Measurements from ENCODE around the gene COL23A1. TPM values are rescaled to one million over a fixed set of nuclear protein-coding genes. Genes with fewer than 3 reads are reported as not detected.

The COL23A1 gene
- total RNA-seq, 1 donor from 2014 or later: 2.9 TPM

- H3K9me3 Mint-ChIP-seq (ENCODE audit: unreplicated experiment): peaks cover 1% of the 10 kb centered on the region
- H3K27me3 Mint-ChIP-seq (ENCODE audit: unreplicated experiment): peaks cover 4% of the 10 kb centered on the region
Observed at GRCh38 chr5:178273665-178274541, 316.3 kb downstream of the COL23A1 start.

DNA sequence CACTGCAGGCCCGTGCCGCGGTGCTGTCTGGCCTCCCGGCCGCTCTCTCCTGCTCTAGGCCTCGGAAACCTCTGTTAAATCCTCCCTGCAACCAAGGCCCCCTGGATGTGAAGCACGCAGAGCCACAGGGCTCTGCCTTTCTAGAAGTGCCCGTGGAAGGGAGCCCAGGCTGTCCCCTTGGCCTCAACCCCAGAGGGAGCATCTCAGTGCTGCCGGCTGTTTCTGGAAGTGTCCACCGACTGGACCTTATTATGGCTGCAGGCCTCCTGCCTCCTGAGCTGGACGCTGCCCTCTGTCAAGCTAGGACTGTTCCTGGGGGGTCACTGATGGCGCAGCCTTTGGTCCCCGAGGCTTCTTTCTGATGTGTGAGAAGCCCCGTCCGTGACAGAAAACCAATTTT is 317.2 kb downstream of the COL23A1 start:
- H3K4me1 Mint-ChIP-seq (ENCODE audit: low read depth, unreplicated experiment): peaks cover 6% of the 10 kb centered on the region
- no peak overlapping the region for H3K4me3 Mint-ChIP-seq (ENCODE audit: unreplicated experiment)
- H3K36me3 Mint-ChIP-seq (ENCODE audit: unreplicated experiment): peaks cover 13% of the 10 kb centered on the region
- no peak overlapping the region for H3K27ac Mint-ChIP-seq (ENCODE audit: unreplicated experiment)
- H3K9me3 Mint-ChIP-seq (ENCODE audit: unreplicated experiment): no peaks in the 10 kb centered on the region
- H3K27me3 Mint-ChIP-seq (ENCODE audit: unreplicated experiment): peaks cover 4% of the 10 kb centered on the region
- TF ChIP-seq, protein P1, sequence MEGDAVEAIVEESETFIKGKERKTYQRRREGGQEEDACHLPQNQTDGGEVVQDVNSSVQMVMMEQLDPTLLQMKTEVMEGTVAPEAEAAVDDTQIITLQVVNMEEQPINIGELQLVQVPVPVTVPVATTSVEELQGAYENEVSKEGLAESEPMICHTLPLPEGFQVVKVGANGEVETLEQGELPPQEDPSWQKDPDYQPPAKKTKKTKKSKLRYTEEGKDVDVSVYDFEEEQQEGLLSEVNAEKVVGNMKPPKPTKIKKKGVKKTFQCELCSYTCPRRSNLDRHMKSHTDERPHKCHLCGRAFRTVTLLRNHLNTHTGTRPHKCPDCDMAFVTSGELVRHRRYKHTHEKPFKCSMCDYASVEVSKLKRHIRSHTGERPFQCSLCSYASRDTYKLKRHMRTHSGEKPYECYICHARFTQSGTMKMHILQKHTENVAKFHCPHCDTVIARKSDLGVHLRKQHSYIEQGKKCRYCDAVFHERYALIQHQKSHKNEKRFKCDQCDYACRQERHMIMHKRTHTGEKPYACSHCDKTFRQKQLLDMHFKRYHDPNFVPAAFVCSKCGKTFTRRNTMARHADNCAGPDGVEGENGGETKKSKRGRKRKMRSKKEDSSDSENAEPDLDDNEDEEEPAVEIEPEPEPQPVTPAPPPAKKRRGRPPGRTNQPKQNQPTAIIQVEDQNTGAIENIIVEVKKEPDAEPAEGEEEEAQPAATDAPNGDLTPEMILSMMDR (IDR thresholded peaks at IDR 0.05; ENCODE audit: partially characterized antibody, unreplicated experiment): no peak
- DNase-seq: no peak

More at GRCh38 chr5:178273665-178274541, 316.3 kb downstream of the COL23A1 start:
- Mint-ChIP-seq H3K27ac (ENCODE audit: unreplicated experiment) (no peak overlapping the region), H3K4me1 (ENCODE audit: low read depth, unreplicated experiment) (peaks cover 6% of the 10 kb centered on the region), H3K4me3 (ENCODE audit: unreplicated experiment) (no peak overlapping the region), H3K36me3 (ENCODE audit: unreplicated experiment) (peaks cover 13% of the 10 kb centered on the region)
- TF ChIP-seq, protein P1 (IDR thresholded peaks at IDR 0.05; ENCODE audit: partially characterized antibody, unreplicated experiment): no peak
- no peak for DNase-seq

DNA sequence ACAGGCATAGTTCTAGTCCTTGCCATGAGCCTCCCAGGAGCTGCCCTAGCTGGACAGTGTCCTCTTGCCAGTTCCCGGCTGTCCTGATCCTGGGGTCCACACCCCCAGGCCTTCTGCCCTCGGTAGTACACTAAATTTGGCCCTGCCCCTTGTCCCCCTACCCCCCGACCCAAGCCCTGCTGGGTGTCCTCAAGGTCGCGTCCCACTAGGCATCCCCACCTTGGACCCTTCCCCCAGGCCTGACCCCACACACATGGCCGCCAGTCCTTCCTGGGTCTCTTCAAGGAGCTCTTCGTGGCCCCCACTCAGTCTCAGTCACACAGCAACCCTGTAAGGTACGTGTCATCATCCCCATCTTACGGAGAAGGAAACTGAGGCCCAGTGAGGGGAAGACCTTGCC is 317.6 kb downstream of the COL23A1 start:
- H3K9me3 Mint-ChIP-seq (ENCODE audit: unreplicated experiment): no peaks in the 10 kb centered on the region
- H3K36me3 Mint-ChIP-seq (ENCODE audit: unreplicated experiment): peaks cover 13% of the 10 kb centered on the region
- peaks cover 4% of the 10 kb centered on the region for H3K27me3 Mint-ChIP-seq (ENCODE audit: unreplicated experiment)
- peaks cover 6% of the 10 kb centered on the region for H3K4me1 Mint-ChIP-seq (ENCODE audit: low read depth, unreplicated experiment)
- no peak for DNase-seq
- no peak overlapping the region for H3K4me3 Mint-ChIP-seq (ENCODE audit: unreplicated experiment)
- H3K27ac Mint-ChIP-seq (ENCODE audit: unreplicated experiment): no peak overlapping the region
- TF ChIP-seq, protein P1 (IDR thresholded peaks at IDR 0.05; ENCODE audit: partially characterized antibody, unreplicated experiment): no peak

GRCh38 chr5:178271726-178272479 is 318.3 kb downstream of the COL23A1 start:
- H3K27me3 Mint-ChIP-seq (ENCODE audit: unreplicated experiment): peaks cover 4% of the 10 kb centered on the region
- H3K4me1 Mint-ChIP-seq (ENCODE audit: low read depth, unreplicated experiment): peaks cover 6% of the 10 kb centered on the region
- DNase-seq: peak; percentile 57
- no peak overlapping the region for H3K4me3 Mint-ChIP-seq (ENCODE audit: unreplicated experiment)
- peaks cover 13% of the 10 kb centered on the region for H3K36me3 Mint-ChIP-seq (ENCODE audit: unreplicated experiment)
- H3K27ac Mint-ChIP-seq (ENCODE audit: unreplicated experiment): no peak overlapping the region
- no peaks in the 10 kb centered on the region for H3K9me3 Mint-ChIP-seq (ENCODE audit: unreplicated experiment)
- TF ChIP-seq, protein P1 (IDR thresholded peaks at IDR 0.05; ENCODE audit: partially characterized antibody, unreplicated experiment): no peak

Measured in glutamatergic neuron (in vitro differentiated cells).